NCI-H226 (cell line): ENCODE data around the gene NLGN4X.

Source experiments
- DNase-seq: peaks from one replicate; pipeline ENCODE4 v3.0.0-alpha.2; 2015

The NLGN4X gene

GRCh38 chrX:6228720-6229119, at the start of gene NLGN4X:
TSS of gene NLGN4X (minus strand) at chrX:6228867. CDS start at chrX:6151466, 77,401 bp downstream.
- DNase-seq: no peak

- no peak for DNase-seq
Observed at GRCh38 chrX:6266041-6266440, 37.4 kb upstream of the NLGN4X start.

- DNase-seq: no peak
Observed at GRCh38 chrX:6262959-6263358, 34.3 kb upstream of the NLGN4X start.

- no peak for DNase-seq
Observed at GRCh38 chrX:6257025-6257424, 28.4 kb upstream of the NLGN4X start.

- no peak for DNase-seq
Observed at GRCh38 chrX:6244666-6245065, 16.0 kb upstream of the NLGN4X start.

GRCh38 chrX:6238576-6238975, 9.9 kb upstream of the NLGN4X start:
- DNase-seq: no peak

GRCh38 chrX:6227935-6228334, 732 bp downstream of the NLGN4X start:
- DNase-seq: no peak

GRCh38 chrX:6227453-6227835, 1.2 kb downstream of the NLGN4X start:
- DNase-seq: no peak

- DNase-seq: no peak
Observed at GRCh38 chrX:6226596-6227452, 1.8 kb downstream of the NLGN4X start.

- no peak for DNase-seq
Observed at GRCh38 chrX:6225911-6226595, 2.6 kb downstream of the NLGN4X start.

- no peak for DNase-seq
Observed at GRCh38 chrX:6225288-6225910, 3.3 kb downstream of the NLGN4X start.

- no peak for DNase-seq
Observed at GRCh38 chrX:6223516-6223915, 5.2 kb downstream of the NLGN4X start.

GRCh38 chrX:6210230-6210629, 18.4 kb downstream of the NLGN4X start:
- no peak for DNase-seq

- DNase-seq: no peak
Observed at GRCh38 chrX:6203462-6204215, 25.0 kb downstream of the NLGN4X start.

- DNase-seq: no peak
Observed at GRCh38 chrX:6199486-6199885, 29.2 kb downstream of the NLGN4X start.

- no peak for DNase-seq
Observed at GRCh38 chrX:6187256-6187655, 41.4 kb downstream of the NLGN4X start.

GRCh38 chrX:6184900-6185515, 43.7 kb downstream of the NLGN4X start:
- no peak for DNase-seq

GRCh38 chrX:6175914-6176313, 52.8 kb downstream of the NLGN4X start:
- DNase-seq: no peak

GRCh38 chrX:6170424-6170823, 58.2 kb downstream of the NLGN4X start:
- no peak for DNase-seq

GRCh38 chrX:6169407-6169806, 59.3 kb downstream of the NLGN4X start:
- no peak for DNase-seq

- no peak for DNase-seq
Observed at GRCh38 chrX:6163721-6164120, 64.9 kb downstream of the NLGN4X start.

- no peak for DNase-seq
Observed at GRCh38 chrX:6159468-6159867, 69.2 kb downstream of the NLGN4X start.

- no peak for DNase-seq
Observed at GRCh38 chrX:6151971-6152370, 76.7 kb downstream of the NLGN4X start.
